Keratinocyte (primary cell): Measurements from ENCODE around the gene NBPF19. TPM values are rescaled to one million over a fixed set of nuclear protein-coding genes. Genes with fewer than 3 reads are reported as not detected.
"Not testable (repeated sequence)": the region's sequence is repeated elsewhere in the genome, so short reads cannot be mapped to it uniquely, and the experiment has no call there.

ENCODE experiments used
- DNase-seq: peaks from one replicate; pipeline ENCODE4 v3.0.0-alpha.2; 2011; ENCODE audit warnings: low read depth, missing footprints, low spot score
- FAIRE-seq: peaks from 2 replicates; lab custom pipeline; 2011; peaks lifted over from hg19 to GRCh38; lab: Jason Lieb, UNC
- H2AFZ ChIP-seq: 2 replicates; pipeline ENCODE4 v1.6.0; 2012; ENCODE audit warnings: low read length, control low read depth, inconsistent platforms; ENCODE audit not compliant: control insufficient read depth
- H3K27ac ChIP-seq: 2 replicates; pipeline ENCODE4 v1.5.1; 2011; ENCODE audit warnings: low read length; ENCODE audit not compliant: control insufficient read depth, insufficient read depth
- H3K27me3 ChIP-seq: 3 replicates; pipeline ENCODE4 v1.6.0; 2011; ENCODE audit warnings: low read length; ENCODE audit not compliant: control insufficient read depth, insufficient read depth; ENCODE audit errors: extremely low read depth
- H3K36me3 ChIP-seq, 2 experiments: 2 replicates in 1 of 2; 3 replicates in 1 of 2; pipeline ENCODE4 v1.5.1; 2011; ENCODE audit warnings: low read length in 2 of 2, mild to moderate bottlenecking in 1 of 2; ENCODE audit not compliant: control insufficient read depth in 2 of 2, insufficient read depth in 2 of 2; ENCODE audit errors: extremely low read depth in 1 of 2
- H3K4me1 ChIP-seq: 3 replicates; pipeline ENCODE4 v1.5.1; 2011; ENCODE audit warnings: low read length; ENCODE audit not compliant: control insufficient read depth, insufficient read depth; ENCODE audit errors: extremely low read depth
- H3K4me2 ChIP-seq: 3 replicates; pipeline ENCODE4 v1.6.0; 2011; ENCODE audit warnings: low read depth, low read length; ENCODE audit not compliant: control insufficient read depth, insufficient read depth; ENCODE audit errors: extremely low read depth
- H3K4me3 ChIP-seq, 3 experiments: fragments of 200-600 bp in 1 of 3; sonication (generic) in 1 of 3; 2 replicates in 2 of 3; 3 replicates in 1 of 3; pipeline ENCODE4 v1.5.1; 2011 to 2016; ENCODE audit warnings: low read length in 3 of 3, mild to moderate bottlenecking in 3 of 3, control low read depth in 2 of 3, inconsistent platforms in 1 of 3, low read depth in 1 of 3, mixed read lengths in 1 of 3, mixed run types in 1 of 3, moderate library complexity in 1 of 3; ENCODE audit not compliant: control insufficient read depth in 2 of 3, insufficient read depth in 2 of 3; ENCODE audit errors: extremely low read depth in 1 of 3
- H3K79me2 ChIP-seq: 2 replicates; pipeline ENCODE4 v1.6.0; 2012; ENCODE audit warnings: low read length; ENCODE audit not compliant: control insufficient read depth, insufficient read depth
- H3K9ac ChIP-seq: 3 replicates; pipeline ENCODE4 v1.6.0; 2011; ENCODE audit warnings: low read length; ENCODE audit not compliant: control insufficient read depth, insufficient read depth; ENCODE audit errors: extremely low read depth
- H3K9me1 ChIP-seq: 3 replicates; pipeline ENCODE4 v1.6.0; 2011; ENCODE audit warnings: low read length; ENCODE audit not compliant: control insufficient read depth, insufficient read depth; ENCODE audit errors: extremely low read depth
- H3K9me3 ChIP-seq: 2 replicates; pipeline ENCODE4 v1.5.1; 2012; ENCODE audit warnings: low read depth, low read length; ENCODE audit not compliant: control insufficient read depth
- H4K20me1 ChIP-seq: 3 replicates; pipeline ENCODE4 v1.6.0; 2011; ENCODE audit warnings: low read length; ENCODE audit not compliant: control insufficient read depth, insufficient read depth; ENCODE audit errors: extremely low read depth
- dilution Hi-C: fragments of 300-500 bp; cut with MboI; formaldehyde crosslinking; loops from one replicate; pipeline ENCODE4 v1.7.0; 2020; ENCODE audit warnings: low sequenced_read_pairs; ENCODE audit not compliant: extremely low pct_ligation_motif_present
- polyA minus RNA-seq, 3 experiments: library from RNA; depleted of rRNA, polyadenylated mRNA; stranded (reverse); fragments of >200 nt; gene quantifications; 1 replicate in 1 of 3; 2 replicates in 1 of 3; 3 replicates in 1 of 3; pipeline ENCODE4 v1.2.3, GENCODE V29; 2011
- polyA plus RNA-seq, 5 experiments: library from polyadenylated mRNA; depleted of rRNA in 3 of 5; stranded (reverse) in 3 of 5; stranded (forward) in 1 of 5; unstranded in 1 of 5; fragments of >200 nt; gene quantifications; 1 replicate in 1 of 5; 2 replicates in 3 of 5; 3 replicates in 1 of 5; pipeline versions ENCODE4 v1.2.1 to v1.2.3, GENCODE V29; 2011 to 2012; ENCODE audit warnings: missing spikeins in 2 of 5, low read depth in 1 of 5, low replicate concordance in 1 of 5

NBPF19 gene
- polyA plus RNA-seq = 4.4 to 9.4 TPM (median 7.7 TPM) in 3 replicates
- polyA plus RNA-seq (2011; ENCODE audit: low read depth) = 16.7 TPM
- 2.8 and 5.3 TPM in 2 replicates for polyA plus RNA-seq (2011; cell fraction: cytosol; rRNA removed)
- 25.6 and 28.4 TPM in 2 replicates for polyA plus RNA-seq (2011; cell fraction: nucleus; rRNA removed)
- 3.8 and 15.2 TPM in 2 replicates for polyA plus RNA-seq (2012; ENCODE audit: low replicate concordance)
- polyA minus RNA-seq = 1.6 to 24.7 TPM (median 18.4 TPM) in 3 replicates
- 2.9 TPM for polyA minus RNA-seq (2011; cell fraction: cytosol; rRNA and poly(A)+ RNA removed)
- 36.3 and 67.7 TPM in 2 replicates for polyA minus RNA-seq (2011; cell fraction: nucleus; rRNA and poly(A)+ RNA removed)

- not testable (repeated sequence) for FAIRE-seq, H3K27me3 ChIP-seq
Observed at GRCh38 chr1:149474745-149475144, at the start of gene NBPF19. Gene NBPF19, plus strand, starts transcription at chr1:149475045. Its CDS starts 888 bp downstream, at chr1:149475933.

GRCh38 chr1:149428317-149428716 lies 46.5 kb upstream of the NBPF19 start:
- H4K20me1 ChIP-seq, H3K27me3 ChIP-seq, H2AFZ ChIP-seq, DNase-seq, H3K4me3 ChIP-seq, H3K79me2 ChIP-seq, H3K9me3 ChIP-seq, H3K36me3 ChIP-seq, H3K9me1 ChIP-seq, H3K27ac ChIP-seq, H3K4me2 ChIP-seq, dilution Hi-C loops, FAIRE-seq, H3K9ac ChIP-seq, H3K4me1 ChIP-seq: not testable (repeated sequence)

More at GRCh38 chr1:149474745-149475144, at the start of gene NBPF19:
- H3K9me1 ChIP-seq, H2AFZ ChIP-seq, H3K9ac ChIP-seq, H3K36me3 ChIP-seq, H3K4me3 ChIP-seq, dilution Hi-C loops, H3K4me1 ChIP-seq, H3K9me3 ChIP-seq, H4K20me1 ChIP-seq, H3K4me2 ChIP-seq, H3K79me2 ChIP-seq, DNase-seq, H3K27ac ChIP-seq: not testable (repeated sequence)

GRCh38 chr1:149445451-149445850 lies 29.4 kb upstream of the NBPF19 start:
- H3K36me3 ChIP-seq, H3K27me3 ChIP-seq, dilution Hi-C loops, DNase-seq, H3K27ac ChIP-seq, H3K4me2 ChIP-seq, H3K9me3 ChIP-seq, H3K9me1 ChIP-seq, H4K20me1 ChIP-seq, H3K79me2 ChIP-seq, H3K4me1 ChIP-seq, H3K9ac ChIP-seq, H3K4me3 ChIP-seq, FAIRE-seq, H2AFZ ChIP-seq: not testable (repeated sequence)

- H3K27me3 ChIP-seq, H3K36me3 ChIP-seq, dilution Hi-C loops, H2AFZ ChIP-seq, H3K9me3 ChIP-seq, H3K9ac ChIP-seq, H3K27ac ChIP-seq, FAIRE-seq, H3K4me2 ChIP-seq, H3K9me1 ChIP-seq, H4K20me1 ChIP-seq, H3K79me2 ChIP-seq, H3K4me3 ChIP-seq, H3K4me1 ChIP-seq, DNase-seq: not testable (repeated sequence)
Observed at GRCh38 chr1:149452196-149452595, 22.6 kb upstream of the NBPF19 start.

GRCh38 chr1:149452652-149453051 lies 22.2 kb upstream of the NBPF19 start:
- H3K4me2 ChIP-seq, H3K27ac ChIP-seq, DNase-seq, H3K4me1 ChIP-seq, H3K4me3 ChIP-seq, H4K20me1 ChIP-seq, H3K27me3 ChIP-seq, dilution Hi-C loops, H3K9me1 ChIP-seq, H2AFZ ChIP-seq, H3K36me3 ChIP-seq, H3K79me2 ChIP-seq, H3K9me3 ChIP-seq, FAIRE-seq, H3K9ac ChIP-seq: not testable (repeated sequence)
